Natural killer cell (primary cell): Measurements from ENCODE around the gene SETDB2. TPM values are rescaled to one million over a fixed set of nuclear protein-coding genes. Genes with fewer than 3 reads are reported as not detected.

Experiments used
- ATAC-seq, 3 donors: fragments of 150-1000 bp in 2 of 3; fragments of 200-7000 bp in 1 of 3; cut with Tn5 transposase; 1 replicate in 1 of 3; 2 replicates in 2 of 3; pipeline ENCODE4 v1.10.0; 2021; ENCODE audit warnings: mild to moderate bottlenecking in 2 of 3, moderate library complexity in 2 of 3
- DNase-seq, 2 donors: peaks; one replicate each; pipeline versions ENCODE4 v3.0.0 to v3.0.0-alpha.2; 2013 to 2021; ENCODE audit warnings: mixed read lengths in 1 of 2
- H3K27ac ChIP-seq: one replicate; pipeline ENCODE4 v1.5.1; 2013; ENCODE audit warnings: mild to moderate bottlenecking, low read length
- H3K27me3 ChIP-seq: one replicate; pipeline ENCODE4 v1.6.1; 2013; ENCODE audit warnings: low read length; ENCODE audit not compliant: control insufficient read depth, insufficient read depth
- H3K36me3 ChIP-seq: one replicate; pipeline ENCODE4 v1.6.1; 2013; ENCODE audit warnings: low read length; ENCODE audit not compliant: control insufficient read depth, insufficient read depth
- H3K4me1 ChIP-seq: one replicate; pipeline ENCODE4 v1.6.1; 2013; ENCODE audit warnings: low read length; ENCODE audit not compliant: control insufficient read depth, insufficient read depth
- H3K4me3 ChIP-seq: one replicate; pipeline ENCODE4 v1.5.1; 2013; ENCODE audit warnings: low read length
- H3K9me3 ChIP-seq: one replicate; pipeline ENCODE4 v1.6.1; 2013; ENCODE audit warnings: low read length; ENCODE audit not compliant: control insufficient read depth, insufficient read depth
- H3K27ac Mint-ChIP-seq, 2 donors: one replicate each; pipeline ENCODE4 v1.8.0; 2022; ENCODE audit warnings: mild to moderate bottlenecking in 2 of 2, mixed read lengths in 2 of 2, moderate library complexity in 1 of 2
- H3K27me3 Mint-ChIP-seq, 2 donors: one replicate each; pipeline ENCODE4 v1.8.0; 2022; ENCODE audit warnings: low read depth in 2 of 2, mixed read lengths in 2 of 2
- H3K36me3 Mint-ChIP-seq: one replicate; pipeline ENCODE4 v1.8.0; 2022; ENCODE audit warnings: mixed read lengths
- H3K4me1 Mint-ChIP-seq, 2 donors: one replicate each; pipeline ENCODE4 v1.8.0; 2022; ENCODE audit warnings: mixed read lengths in 2 of 2
- H3K4me3 Mint-ChIP-seq: one replicate; pipeline ENCODE4 v1.8.0; 2022; ENCODE audit warnings: mild to moderate bottlenecking, moderate library complexity, mixed read lengths
- H3K9me3 Mint-ChIP-seq, 2 donors: one replicate each; pipeline ENCODE4 v1.8.0; 2022; ENCODE audit warnings: mixed read lengths in 2 of 2
- CTCF ChIP-seq: fragments of 200-600 bp; IDR thresholded peaks from one replicate; pipeline ENCODE4 v1.8.0; 2022; ENCODE audit warnings: antibody characterized with exemption
- WGBS: methylation state at CpG from one replicate; pipeline ENCODE4 v1.1.7; 2013; ENCODE audit warnings: missing lambda C conversion rate; ENCODE audit not compliant: insufficient coverage; 5-methylcytosine and 5-hydroxymethylcytosine counted together
- intact Hi-C: fragments of 100-400 bp; cut with micrococcal nuclease; formaldehyde crosslinking; loops from one replicate; pipeline ENCODE4 v1.14.2; 2022
- total RNA-seq, 4 donors: library from RNA; stranded (reverse); fragments of 120-200 nt in 1 of 4; gene quantifications; one replicate each; pipeline versions ENCODE4 v1.2.3 to v1.2.4, GENCODE V29; 2013 to 2022

The SETDB2 gene
- total RNA-seq, 3 donors from 2014 or later (not counting 1 experiment from before 2014, with no cell fraction given), result 15.8 to 17.4 (median 16.4) TPM

- Histone ChIP-seq H3K4me3 (no peak overlapping the region), H3K27me3 (no peaks in the 10 kb centered on the region), H3K27ac (no peak overlapping the region), H3K4me1 (peaks cover 4% of the 10 kb centered on the region), H3K36me3 (peaks cover 1% of the 10 kb centered on the region), H3K9me3 (no peaks in the 10 kb centered on the region)
- H3K36me3 Mint-ChIP-seq, result no peaks in the 10 kb centered on the region
- no CpG with 5 or more reads among the region's 4 CpGs for WGBS
- intact Hi-C loops, result no loop called here
- H3K27ac Mint-ChIP-seq, result peak overlapping the region in 1 of 2 donors; percentile 58
- H3K27me3 Mint-ChIP-seq, result no peaks in the 10 kb centered on the region
- no peaks in the 10 kb centered on the region for H3K9me3 Mint-ChIP-seq
- peaks cover 13 to 15% of the 10 kb centered on the region in 2 donors for H3K4me1 Mint-ChIP-seq
- no peak for TF ChIP-seq CTCF
- peak overlapping the region; percentile 13 for H3K4me3 Mint-ChIP-seq
- ATAC-seq (peak; percentile 65 to 83 (median 66)), DNase-seq (peak in 1 of 2 donors; percentile 42)
Measured at GRCh38 chr13:49454388-49455006, 10.4 kb downstream of the SETDB2 start.

- H3K4me3 ChIP-seq, result no peak overlapping the region
- peaks cover 2% of the 10 kb centered on the region for H3K36me3 ChIP-seq
- DNase-seq (no peak), ATAC-seq (peak in 1 of 3 donors; percentile 30)
- no peak overlapping the region for H3K4me3 Mint-ChIP-seq
- no peaks in the 10 kb centered on the region for H3K27me3 Mint-ChIP-seq
- no peaks in the 10 kb centered on the region for H3K9me3 Mint-ChIP-seq
- H3K27me3 ChIP-seq, result no peaks in the 10 kb centered on the region
- peak overlapping the region in 1 of 2 donors; percentile 58 for H3K27ac Mint-ChIP-seq
- H3K36me3 Mint-ChIP-seq, result no peaks in the 10 kb centered on the region
- no peak overlapping the region for H3K27ac ChIP-seq
- no peaks in the 10 kb centered on the region for H3K9me3 ChIP-seq
- no peak for TF ChIP-seq CTCF
- peaks cover 4% of the 10 kb centered on the region for H3K4me1 ChIP-seq
- peaks cover 10 to 13% of the 10 kb centered on the region in 2 donors for H3K4me1 Mint-ChIP-seq
- intact Hi-C loops, result no loop called here
Measured at GRCh38 chr13:49455007-49455398, 10.9 kb downstream of the SETDB2 start.

GRCh38 chr13:49456156-49456555 lies 12.1 kb downstream of the SETDB2 start:
- H3K27me3 ChIP-seq, result no peaks in the 10 kb centered on the region
- Mint-ChIP-seq H3K4me3 (no peak overlapping the region), H3K36me3 (no peaks in the 10 kb centered on the region), H3K9me3 (no peaks in the 10 kb centered on the region), H3K4me1 (peaks cover 6 to 13% of the 10 kb centered on the region in 2 donors), H3K27me3 (no peaks in the 10 kb centered on the region), H3K27ac (peak overlapping the region in 1 of 2 donors; percentile 9)
- no peak for TF ChIP-seq CTCF
- no peak overlapping the region for H3K27ac ChIP-seq
- intact Hi-C loops, result no loop called here
- no peak for DNase-seq
- no peak overlapping the region for H3K4me3 ChIP-seq
- ATAC-seq, result no peak
- H3K9me3 ChIP-seq, result no peaks in the 10 kb centered on the region
- 100% methylated on average over 1 of the region's 1 CpG for WGBS
- H3K36me3 ChIP-seq, result peaks cover 8% of the 10 kb centered on the region
- peaks cover 4% of the 10 kb centered on the region for H3K4me1 ChIP-seq

- Histone ChIP-seq H3K36me3 (peaks cover 18% of the 10 kb centered on the region), H3K27ac (no peak overlapping the region), H3K4me1 (peaks cover 4% of the 10 kb centered on the region), H3K4me3 (no peak overlapping the region), H3K27me3 (no peaks in the 10 kb centered on the region), H3K9me3 (no peaks in the 10 kb centered on the region)
- Mint-ChIP-seq H3K36me3 (peaks cover 4% of the 10 kb centered on the region), H3K4me3 (no peak overlapping the region), H3K4me1 (peaks cover 6 to 13% of the 10 kb centered on the region in 2 donors), H3K9me3 (no peaks in the 10 kb centered on the region), H3K27me3 (no peaks in the 10 kb centered on the region), H3K27ac (no peak overlapping the region)
- DNase-seq, result no peak
- intact Hi-C loops, result no loop called here
- ATAC-seq, result no peak
- 100% methylated on average over 5 of the region's 7 CpGs for WGBS
- no peak for TF ChIP-seq CTCF
Measured at GRCh38 chr13:49457221-49457620, 13.1 kb downstream of the SETDB2 start.
